Measurements from ENCODE around the gene NFILZ.

- TF ChIP-seq TCF12 (IDR thresholded peaks at IDR 0.05; ENCODE audit: low read depth, low read length) (no peak), CTCF (IDR thresholded peaks at IDR 0.05; ENCODE audit: control extremely low read depth in 1 of 3, insufficient read depth in 1 of 3, low read depth in 1 of 3, low read length in 3 of 3) (no peak), TAF1 (IDR thresholded peaks at IDR 0.05; ENCODE audit: low read depth, low read length) (no peak), POLR2AphosphoS5 (IDR thresholded peaks at IDR 0.05; ENCODE audit: low read depth, low read length) (no peak), CBX5 (IDR thresholded peaks at IDR 0.05; ENCODE audit: low read depth, low read length) (no peak), GTF2F1 (IDR thresholded peaks at IDR 0.05; ENCODE audit: borderline replicate concordance, low read depth, low read length) (no peak), ATF3 (IDR thresholded peaks at IDR 0.05; ENCODE audit: insufficient read depth, low read depth, low read length) (no peak), POLR2A (IDR thresholded peaks at IDR 0.05; ENCODE audit: control extremely low read depth in 1 of 2, low read depth in 2 of 2, low read length in 2 of 2) (no peak)
Measured at GRCh38 chr19:8610041-8610935, 20.1 kb upstream of the NFILZ start, which contains the start of gene ADAMTS10.

Data from H1 (cell line).